Measurements from ENCODE around the gene HPS3. TPM values are rescaled to one million over a fixed set of nuclear protein-coding genes. Genes with fewer than 3 reads are reported as not detected.
A peak's percentile ranks its signal among the peaks of the same experiment; 100 is the strongest.

HPS3 gene
- total RNA-seq, 1 experiment from 2014 or later = 20.9 TPM

- no peaks in the 10 kb centered on the region; the same call in none of the 2 replicates for H3K4me1 ChIP-seq
- no peak for TF ChIP-seq CTCF (IDR thresholded peaks at IDR 0.05; ENCODE audit: insufficient read depth in 1 of 2, low read depth in 1 of 2, low read length in 1 of 2, severe bottlenecking in 1 of 2, unreplicated experiment in 1 of 2)
- H3K9me3 ChIP-seq = no peaks in the 10 kb centered on the region
- intact Hi-C loops (cut with micrococcal nuclease; ENCODE audit: unreplicated experiment) = loop anchor here (1.0 to 5.0 kb wide), 4 partner anchors 9 to 258 kb away; no protein-coding TSS in a partner anchor
- DNase-seq = no peak
- ChIA-PET POLR2A (interaction anchor here (0.8 kb wide), 1 partner anchor 117 kb away, joined by 3 read pairs; no protein-coding TSS in a partner anchor), CTCF (interaction anchor here (1.7 kb wide), 1 partner anchor 8 kb away, joined by 15 read pairs; no protein-coding TSS in a partner anchor)
- BruUV-seq (replicated peaks) = TSS peak; percentile 80
- no peaks in the 10 kb centered on the region for H3K36me3 ChIP-seq (ENCODE audit: control insufficient read depth, insufficient read depth, low read length)
- peaks cover 19% of the 10 kb centered on the region for H3K36me3 Mint-ChIP-seq (ENCODE audit: insufficient read depth, unreplicated experiment)
- peak overlapping the region; percentile 84 for H3K4me3 ChIP-seq (ENCODE audit: low read depth, low read length)
- H3K4me3 Mint-ChIP-seq (ENCODE audit: unreplicated experiment) = peak overlapping the region; percentile 97
- peak overlapping the region; percentile 78 for H3K27ac Mint-ChIP-seq (ENCODE audit: unreplicated experiment)
- H3K27me3 Mint-ChIP-seq (ENCODE audit: insufficient read depth, unreplicated experiment) = no peaks in the 10 kb centered on the region
- peaks cover 18% of the 10 kb centered on the region for H3K4me1 Mint-ChIP-seq (ENCODE audit: low read depth, unreplicated experiment)
- H3K27me3 ChIP-seq (replicated peaks; ENCODE audit: control insufficient read depth, insufficient read depth, low read length) = no peaks in the 10 kb centered on the region
- H3K9me3 Mint-ChIP-seq (ENCODE audit: unreplicated experiment) = no peaks in the 10 kb centered on the region
These were observed 617 bp upstream of the HPS3 start for GRCh38 chr3:149128821-149129220.

GRCh38 chr3:149131589-149131988 lies 2.2 kb downstream of the HPS3 start:
- no peaks in the 10 kb centered on the region for H3K9me3 Mint-ChIP-seq (ENCODE audit: unreplicated experiment)
- no peak for TF ChIP-seq CTCF (IDR thresholded peaks at IDR 0.05; ENCODE audit: insufficient read depth in 1 of 2, low read depth in 1 of 2, low read length in 1 of 2, severe bottlenecking in 1 of 2, unreplicated experiment in 1 of 2)
- ChIA-PET POLR2A (no interaction called here), CTCF (interaction anchor here (1.2 kb wide), 1 partner anchor 11 kb away, joined by 4 read pairs; no protein-coding TSS in a partner anchor)
- no peak for DNase-seq
- no TSS peak for BruUV-seq (replicated peaks)
- H3K36me3 Mint-ChIP-seq (ENCODE audit: insufficient read depth, unreplicated experiment) = peaks cover 24% of the 10 kb centered on the region
- H3K27ac Mint-ChIP-seq (ENCODE audit: unreplicated experiment) = no peak overlapping the region
- intact Hi-C loops (cut with micrococcal nuclease; ENCODE audit: unreplicated experiment) = no loop called here
- no peak overlapping the region for H3K4me3 ChIP-seq (ENCODE audit: low read depth, low read length)
- no peaks in the 10 kb centered on the region for H3K36me3 ChIP-seq (ENCODE audit: control insufficient read depth, insufficient read depth, low read length)
- H3K27me3 ChIP-seq (replicated peaks; ENCODE audit: control insufficient read depth, insufficient read depth, low read length) = no peaks in the 10 kb centered on the region
- peaks cover 10% of the 10 kb centered on the region for H3K4me1 Mint-ChIP-seq (ENCODE audit: low read depth, unreplicated experiment)
- H3K4me3 Mint-ChIP-seq (ENCODE audit: unreplicated experiment) = peak overlapping the region; percentile 97
- H3K9me3 ChIP-seq = no peaks in the 10 kb centered on the region
- no peaks in the 10 kb centered on the region for H3K27me3 Mint-ChIP-seq (ENCODE audit: insufficient read depth, unreplicated experiment)
- no peaks in the 10 kb centered on the region; the same call in none of the 2 replicates for H3K4me1 ChIP-seq

GRCh38 chr3:149134575-149134974 lies 5.1 kb downstream of the HPS3 start:
- intact Hi-C loops (cut with micrococcal nuclease; ENCODE audit: unreplicated experiment) = no loop called here
- ChIA-PET CTCF (no interaction called here), POLR2A (no interaction called here)
- DNase-seq = no peak
- H3K36me3 Mint-ChIP-seq (ENCODE audit: insufficient read depth, unreplicated experiment) = peaks cover 17% of the 10 kb centered on the region
- no peak overlapping the region for H3K4me3 ChIP-seq (ENCODE audit: low read depth, low read length)
- no peaks in the 10 kb centered on the region; the same call in none of the 2 replicates for H3K4me1 ChIP-seq
- no peaks in the 10 kb centered on the region for H3K27me3 ChIP-seq (replicated peaks; ENCODE audit: control insufficient read depth, insufficient read depth, low read length)
- no peaks in the 10 kb centered on the region for H3K36me3 ChIP-seq (ENCODE audit: control insufficient read depth, insufficient read depth, low read length)
- no peaks in the 10 kb centered on the region for H3K9me3 Mint-ChIP-seq (ENCODE audit: unreplicated experiment)
- H3K4me1 Mint-ChIP-seq (ENCODE audit: low read depth, unreplicated experiment) = peaks cover 10% of the 10 kb centered on the region
- no peaks in the 10 kb centered on the region for H3K9me3 ChIP-seq
- no peak for TF ChIP-seq CTCF (IDR thresholded peaks at IDR 0.05; ENCODE audit: insufficient read depth in 1 of 2, low read depth in 1 of 2, low read length in 1 of 2, severe bottlenecking in 1 of 2, unreplicated experiment in 1 of 2)
- no peaks in the 10 kb centered on the region for H3K27me3 Mint-ChIP-seq (ENCODE audit: insufficient read depth, unreplicated experiment)
- no TSS peak for BruUV-seq (replicated peaks)
- H3K27ac Mint-ChIP-seq (ENCODE audit: unreplicated experiment) = no peak overlapping the region
- H3K4me3 Mint-ChIP-seq (ENCODE audit: unreplicated experiment) = no peak overlapping the region
